Measurements from ENCODE around the gene ASB7.

GRCh38 chr15:100682468-100682867 lies 80.1 kb downstream of the ASB7 start:
- TF ChIP-seq KAT7 (CRISPR knock-in tag; IDR thresholded peaks at IDR 0.05; ENCODE audit: borderline replicate concordance): no peak
- TF ChIP-seq ZNF138 (CRISPR knock-in tag; conservative IDR thresholded peaks at IDR 0.05): no peak
- no peak for TF ChIP-seq CTCF (IDR thresholded peaks at IDR 0.05)
- no peak for TF ChIP-seq ZNF317 (CRISPR knock-in tag; IDR thresholded peaks at IDR 0.05; ENCODE audit: borderline replicate concordance, low read depth)
- no peak for TF ChIP-seq NFYB (CRISPR knock-in tag; conservative IDR thresholded peaks at IDR 0.05; ENCODE audit: low read depth)
- no peak for TF ChIP-seq ZMAT4 (CRISPR knock-in tag; IDR thresholded peaks at IDR 0.05)

All from WTC11 (cell line).